GM18505 (cell line): ENCODE data around the gene MYH10.

Source experiments
- ATAC-seq: cut with Tn5 transposase; IDR thresholded peaks from one replicate; pipeline ENCODE4 v1.9.1; 2021; ENCODE audit not compliant: unreplicated experiment
- POLR2A ChIP-seq: IDR thresholded peaks from 4 replicates; pipeline ENCODE4 v1.6.1; 2011; ENCODE audit warnings: borderline replicate concordance; ENCODE audit not compliant: insufficient read depth, insufficient read length; ENCODE audit errors: extremely low read depth

MYH10 gene

GRCh38 chr17:8451933-8452614, 178.5 kb downstream of the MYH10 start:
- TF ChIP-seq POLR2A, result no peak
- ATAC-seq, result no peak

- no peak for ATAC-seq
- TF ChIP-seq POLR2A, result no peak
Measured at GRCh38 chr17:8448310-8448709, 182.2 kb downstream of the MYH10 start.

- ATAC-seq, result no peak
- no peak for TF ChIP-seq POLR2A
Measured at GRCh38 chr17:8447799-8448198, 182.7 kb downstream of the MYH10 start.

GRCh38 chr17:8445536-8445935, 185.0 kb downstream of the MYH10 start:
- no peak for ATAC-seq

GRCh38 chr17:8444494-8444893, 186.0 kb downstream of the MYH10 start:
- no peak for TF ChIP-seq POLR2A
- ATAC-seq, result no peak

More at GRCh38 chr17:8445536-8445935, 185.0 kb downstream of the MYH10 start:
- no peak for TF ChIP-seq POLR2A

- no peak for ATAC-seq
- no peak for TF ChIP-seq POLR2A
Measured at GRCh38 chr17:8443756-8444155, 186.8 kb downstream of the MYH10 start.

- no peak for TF ChIP-seq POLR2A
Measured at GRCh38 chr17:8442310-8442709, 188.2 kb downstream of the MYH10 start.

GRCh38 chr17:8441690-8442089, 188.8 kb downstream of the MYH10 start:
- no peak for ATAC-seq
- no peak for TF ChIP-seq POLR2A

More at GRCh38 chr17:8442310-8442709, 188.2 kb downstream of the MYH10 start:
- ATAC-seq, result no peak

- ATAC-seq, result no peak
- TF ChIP-seq POLR2A, result no peak
Measured at GRCh38 chr17:8439681-8440080, 190.8 kb downstream of the MYH10 start.

GRCh38 chr17:8438441-8438840, 192.1 kb downstream of the MYH10 start:
- no peak for TF ChIP-seq POLR2A
- no peak for ATAC-seq

GRCh38 chr17:8436844-8437171, 193.7 kb downstream of the MYH10 start:
- TF ChIP-seq POLR2A, result no peak
- ATAC-seq, result no peak

- ATAC-seq, result peak; percentile 45
- TF ChIP-seq POLR2A, result no peak
Measured at GRCh38 chr17:8436169-8436843, 194.2 kb downstream of the MYH10 start.

GRCh38 chr17:8435245-8436168, 195.0 kb downstream of the MYH10 start, which contains the start of gene NDEL1:
Gene NDEL1 (plus strand): TSS chr17:8435884. CDS start chr17:8444272, 8,388 bp downstream.
- peak; percentile 93 for TF ChIP-seq POLR2A
- peak; percentile 96 for ATAC-seq
